Natural killer cell (primary cell): ENCODE data around the gene ACTR1A. TPM values are rescaled to one million over a fixed set of nuclear protein-coding genes. Genes with fewer than 3 reads are reported as not detected.

ENCODE experiments used
- ATAC-seq, 3 donors: fragments of 150-1000 bp in 2 of 3; fragments of 200-7000 bp in 1 of 3; cut with Tn5 transposase; 1 replicate in 1 of 3; 2 replicates in 2 of 3; pipeline ENCODE4 v1.10.0; 2021; ENCODE audit warnings: mild to moderate bottlenecking in 2 of 3, moderate library complexity in 2 of 3
- DNase-seq, 2 donors: peaks; one replicate each; pipeline versions ENCODE4 v3.0.0 to v3.0.0-alpha.2; 2013 to 2021; ENCODE audit warnings: mixed read lengths in 1 of 2
- H3K27ac ChIP-seq: one replicate; pipeline ENCODE4 v1.5.1; 2013; ENCODE audit warnings: mild to moderate bottlenecking, low read length
- H3K27me3 ChIP-seq: one replicate; pipeline ENCODE4 v1.6.1; 2013; ENCODE audit warnings: low read length; ENCODE audit not compliant: control insufficient read depth, insufficient read depth
- H3K36me3 ChIP-seq: one replicate; pipeline ENCODE4 v1.6.1; 2013; ENCODE audit warnings: low read length; ENCODE audit not compliant: control insufficient read depth, insufficient read depth
- H3K4me1 ChIP-seq: one replicate; pipeline ENCODE4 v1.6.1; 2013; ENCODE audit warnings: low read length; ENCODE audit not compliant: control insufficient read depth, insufficient read depth
- H3K4me3 ChIP-seq: one replicate; pipeline ENCODE4 v1.5.1; 2013; ENCODE audit warnings: low read length
- H3K9me3 ChIP-seq: one replicate; pipeline ENCODE4 v1.6.1; 2013; ENCODE audit warnings: low read length; ENCODE audit not compliant: control insufficient read depth, insufficient read depth
- H3K27ac Mint-ChIP-seq, 2 donors: one replicate each; pipeline ENCODE4 v1.8.0; 2022; ENCODE audit warnings: mild to moderate bottlenecking in 2 of 2, mixed read lengths in 2 of 2, moderate library complexity in 1 of 2
- H3K27me3 Mint-ChIP-seq, 2 donors: one replicate each; pipeline ENCODE4 v1.8.0; 2022; ENCODE audit warnings: low read depth in 2 of 2, mixed read lengths in 2 of 2
- H3K36me3 Mint-ChIP-seq: one replicate; pipeline ENCODE4 v1.8.0; 2022; ENCODE audit warnings: mixed read lengths
- H3K4me1 Mint-ChIP-seq, 2 donors: one replicate each; pipeline ENCODE4 v1.8.0; 2022; ENCODE audit warnings: mixed read lengths in 2 of 2
- H3K4me3 Mint-ChIP-seq: one replicate; pipeline ENCODE4 v1.8.0; 2022; ENCODE audit warnings: mild to moderate bottlenecking, moderate library complexity, mixed read lengths
- H3K9me3 Mint-ChIP-seq, 2 donors: one replicate each; pipeline ENCODE4 v1.8.0; 2022; ENCODE audit warnings: mixed read lengths in 2 of 2
- CTCF ChIP-seq: fragments of 200-600 bp; IDR thresholded peaks from one replicate; pipeline ENCODE4 v1.8.0; 2022; ENCODE audit warnings: antibody characterized with exemption
- WGBS: methylation state at CpG from one replicate; pipeline ENCODE4 v1.1.7; 2013; ENCODE audit warnings: missing lambda C conversion rate; ENCODE audit not compliant: insufficient coverage; 5-methylcytosine and 5-hydroxymethylcytosine counted together
- intact Hi-C: fragments of 100-400 bp; cut with micrococcal nuclease; formaldehyde crosslinking; loops from one replicate; pipeline ENCODE4 v1.14.2; 2022
- total RNA-seq, 4 donors: library from RNA; stranded (reverse); fragments of 120-200 nt in 1 of 4; gene quantifications; one replicate each; pipeline versions ENCODE4 v1.2.3 to v1.2.4, GENCODE V29; 2013 to 2022

The ACTR1A gene
- total RNA-seq, 3 donors from 2014 or later (not counting 1 experiment from before 2014, with no cell fraction given), result 101 to 129 (median 110) TPM

GRCh38 chr10:102476466-102477141 is 25.9 kb downstream of the ACTR1A start:
- Histone ChIP-seq H3K4me1 (peaks cover 14% of the 10 kb centered on the region), H3K36me3 (peaks cover 18% of the 10 kb centered on the region), H3K4me3 (no peak overlapping the region), H3K27ac (no peak overlapping the region), H3K27me3 (no peaks in the 10 kb centered on the region), H3K9me3 (no peaks in the 10 kb centered on the region)
- intact Hi-C loops, result loop anchor here (10.0 kb wide), 1 partner anchor 322 kb away; the partner anchor contains the start of gene NOLC1
- ATAC-seq, result no peak
- peaks cover 6 to 15% of the 10 kb centered on the region in 2 donors for H3K4me1 Mint-ChIP-seq
- TF ChIP-seq CTCF, result no peak
- no peak overlapping the region for H3K4me3 Mint-ChIP-seq
- no peaks in the 10 kb centered on the region for H3K36me3 Mint-ChIP-seq
- DNase-seq, result peak in 1 of 2 donors; percentile 54
- 77% methylated on average over 8 of the region's 9 CpGs for WGBS
- H3K27me3 Mint-ChIP-seq, result no peaks in the 10 kb centered on the region
- peak overlapping the region in 1 of 2 donors; percentile 36 for H3K27ac Mint-ChIP-seq
- H3K9me3 Mint-ChIP-seq, result no peaks in the 10 kb centered on the region

- no peak for DNase-seq
- H3K4me1 Mint-ChIP-seq, result peaks cover 6 to 15% of the 10 kb centered on the region in 2 donors
- H3K27ac Mint-ChIP-seq, result peak overlapping the region in 1 of 2 donors; percentile 63
- Histone ChIP-seq H3K4me3 (no peak overlapping the region), H3K4me1 (peaks cover 14% of the 10 kb centered on the region), H3K36me3 (peaks cover 7% of the 10 kb centered on the region), H3K27me3 (no peaks in the 10 kb centered on the region), H3K9me3 (no peaks in the 10 kb centered on the region), H3K27ac (no peak overlapping the region)
- WGBS, result 97% methylated on average over 9 of the region's 9 CpGs
- no peak overlapping the region for H3K4me3 Mint-ChIP-seq
- H3K27me3 Mint-ChIP-seq, result no peaks in the 10 kb centered on the region
- intact Hi-C loops, result loop anchor here (10.0 kb wide), 1 partner anchor 321 kb away; the partner anchor contains the start of gene NOLC1
- TF ChIP-seq CTCF, result no peak
- no peak for ATAC-seq
- H3K36me3 Mint-ChIP-seq, result no peaks in the 10 kb centered on the region
- no peaks in the 10 kb centered on the region for H3K9me3 Mint-ChIP-seq
Measured at GRCh38 chr10:102475451-102476040, 27.0 kb downstream of the ACTR1A start.

GRCh38 chr10:102473445-102474331 is 28.8 kb downstream of the ACTR1A start:
- no peaks in the 10 kb centered on the region for H3K27me3 Mint-ChIP-seq
- intact Hi-C loops, result loop anchor here (10.0 kb wide), 1 partner anchor 319 kb away; the partner anchor contains the start of gene NOLC1
- Histone ChIP-seq H3K4me3 (no peak overlapping the region), H3K9me3 (no peaks in the 10 kb centered on the region), H3K27ac (no peak overlapping the region), H3K4me1 (peaks cover 9% of the 10 kb centered on the region), H3K27me3 (no peaks in the 10 kb centered on the region), H3K36me3 (no peaks in the 10 kb centered on the region)
- H3K36me3 Mint-ChIP-seq, result no peaks in the 10 kb centered on the region
- peaks cover 0 to 17% of the 10 kb centered on the region in 2 donors for H3K4me1 Mint-ChIP-seq
- no peaks in the 10 kb centered on the region for H3K9me3 Mint-ChIP-seq
- ATAC-seq, result no peak
- TF ChIP-seq CTCF, result no peak
- 80% methylated on average over 27 of the region's 27 CpGs for WGBS
- peak in 1 of 2 donors; percentile 63 for DNase-seq
- peak overlapping the region in 1 of 2 donors; percentile 68 for H3K27ac Mint-ChIP-seq
- H3K4me3 Mint-ChIP-seq, result no peak overlapping the region
